Mammary epithelial cell (primary cell): ENCODE data around the gene SYCN.

Source experiments
- EZH2 ChIP-seq: IDR thresholded peaks from 2 replicates; pipeline ENCODE4 v1.6.1; 2012; ENCODE audit warnings: low read length, inconsistent platforms, borderline replicate concordance
- TF ChIP-seq, protein P1 (sequence below), 2 donors: IDR thresholded peaks in 1 of 2; conservative IDR thresholded peaks in 1 of 2; 2 replicates each; pipeline ENCODE4 v1.5.1; 2011 to 2012; ENCODE audit warnings: inconsistent platforms in 2 of 2, low read length in 2 of 2, mild to moderate bottlenecking in 2 of 2, control low read depth in 1 of 2, low read depth in 1 of 2; ENCODE audit not compliant: insufficient read depth in 1 of 2; ENCODE audit errors: extremely low read depth in 1 of 2

DNA sequence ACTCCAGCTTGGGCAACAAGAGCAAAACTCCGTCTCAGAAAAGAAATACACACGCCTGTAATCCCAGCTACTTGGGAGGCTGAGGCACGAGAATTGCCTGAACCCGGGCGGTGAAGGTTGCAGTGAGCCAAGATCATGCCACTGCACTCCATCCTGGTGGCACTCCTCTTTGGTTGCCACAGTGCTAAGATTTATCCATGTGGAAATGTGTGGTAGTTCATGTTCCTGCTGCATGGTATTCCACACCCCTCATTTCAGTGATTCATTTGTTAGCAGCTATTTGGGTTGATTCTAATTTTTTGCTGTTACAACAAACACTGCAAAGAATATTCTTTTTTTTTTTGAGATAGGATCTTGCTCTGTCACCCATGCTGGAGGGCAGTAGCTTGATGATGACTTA is 28.6 kb upstream of the SYCN start:
- TF ChIP-seq, protein P1, sequence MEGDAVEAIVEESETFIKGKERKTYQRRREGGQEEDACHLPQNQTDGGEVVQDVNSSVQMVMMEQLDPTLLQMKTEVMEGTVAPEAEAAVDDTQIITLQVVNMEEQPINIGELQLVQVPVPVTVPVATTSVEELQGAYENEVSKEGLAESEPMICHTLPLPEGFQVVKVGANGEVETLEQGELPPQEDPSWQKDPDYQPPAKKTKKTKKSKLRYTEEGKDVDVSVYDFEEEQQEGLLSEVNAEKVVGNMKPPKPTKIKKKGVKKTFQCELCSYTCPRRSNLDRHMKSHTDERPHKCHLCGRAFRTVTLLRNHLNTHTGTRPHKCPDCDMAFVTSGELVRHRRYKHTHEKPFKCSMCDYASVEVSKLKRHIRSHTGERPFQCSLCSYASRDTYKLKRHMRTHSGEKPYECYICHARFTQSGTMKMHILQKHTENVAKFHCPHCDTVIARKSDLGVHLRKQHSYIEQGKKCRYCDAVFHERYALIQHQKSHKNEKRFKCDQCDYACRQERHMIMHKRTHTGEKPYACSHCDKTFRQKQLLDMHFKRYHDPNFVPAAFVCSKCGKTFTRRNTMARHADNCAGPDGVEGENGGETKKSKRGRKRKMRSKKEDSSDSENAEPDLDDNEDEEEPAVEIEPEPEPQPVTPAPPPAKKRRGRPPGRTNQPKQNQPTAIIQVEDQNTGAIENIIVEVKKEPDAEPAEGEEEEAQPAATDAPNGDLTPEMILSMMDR (conservative IDR thresholded peaks at IDR 0.05 in 1 of 2, IDR thresholded peaks at IDR 0.05 in 1 of 2; ENCODE audit: extremely low read depth in 1 of 2, insufficient read depth in 1 of 2, low read depth in 1 of 2, low read length in 2 of 2), result no peak
- TF ChIP-seq EZH2, result no peak
